Measurements from ENCODE around the gene LYSMD2. TPM values are rescaled to one million over a fixed set of nuclear protein-coding genes. Genes with fewer than 3 reads are reported as not detected.

Gene LYSMD2
- total and polyA plus RNA-seq, 2 of the 8 experiments (the other 6 are each of a cell fraction or from before 2014, with no cell fraction given), result 2.2 to 2.7 TPM

DNA sequence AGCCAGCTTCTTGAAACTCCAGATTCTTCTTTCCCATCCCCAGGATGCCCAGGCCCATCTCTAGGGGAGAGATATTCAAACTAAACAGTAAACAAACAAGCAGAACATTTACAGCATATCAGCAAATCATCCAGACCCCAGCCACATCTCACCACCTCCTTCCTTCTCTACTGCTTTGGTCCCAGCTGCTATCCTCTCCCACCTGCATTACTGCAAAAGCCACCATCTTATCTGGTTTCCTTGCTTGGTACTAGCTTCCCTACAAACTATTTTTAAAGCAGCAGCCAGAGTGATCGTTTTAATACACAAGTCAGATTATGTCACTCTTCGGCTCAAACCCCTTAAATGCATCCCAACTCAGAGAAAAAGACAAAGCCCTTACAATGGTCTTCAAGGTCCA is 4.8 kb downstream of the LYSMD2 start:
- Histone ChIP-seq H4K5ac (ENCODE audit: insufficient read length, low read depth, low read length) (no peak overlapping the region), H3K4me1 (replicated peaks in 1 of 4; ENCODE audit: control insufficient read depth in 3 of 4, insufficient read depth in 4 of 4, low read length in 3 of 4) (peaks cover 0 to 4% (median under 1%) of the 10 kb centered on the region in 4 experiments; a peak in 2 of 7 replicates), H3K27ac (ENCODE audit: low read depth, low read length) (no peak overlapping the region), H4K91ac (replicated peaks; ENCODE audit: insufficient read length, low read length) (no peak overlapping the region), H3K9ac (replicated peaks in 1 of 4; ENCODE audit: extremely low read depth in 1 of 4, low read depth in 3 of 4, low read length in 3 of 4) (no peak overlapping the region), H2AK5ac (ENCODE audit: low read depth, low read length) (no peak overlapping the region), H3K27me3 (replicated peaks in 1 of 4; ENCODE audit: control insufficient read depth in 3 of 4, extremely low read depth in 1 of 4, insufficient read depth in 3 of 4, low read length in 3 of 4) (peaks cover 1 to 16% (median 8%) of the 10 kb centered on the region in 4 experiments), H2AFZ (ENCODE audit: low read length) (no peak overlapping the region), H3K79me1 (ENCODE audit: low read depth, low read length) (no peaks in the 10 kb centered on the region), H3K4me2 (ENCODE audit: insufficient read depth in 1 of 2, low read depth in 2 of 2, low read length in 2 of 2) (no peak overlapping the region), H4K20me1 (replicated peaks in 1 of 2; ENCODE audit: control insufficient read depth in 1 of 2, insufficient read depth in 2 of 2, low read length in 2 of 2) (peaks cover 0 to 1% of the 10 kb centered on the region in 2 experiments), H4K8ac (ENCODE audit: extremely low read depth, insufficient read depth, low read length) (no peak overlapping the region), H3K18ac (ENCODE audit: extremely low read depth, low read length) (no peak overlapping the region), H2BK5ac (ENCODE audit: low read depth, low read length) (no peak overlapping the region), H2BK20ac (ENCODE audit: low read length) (no peak overlapping the region), H2BK120ac (replicated peaks; ENCODE audit: low read depth, low read length) (no peak overlapping the region), H3K14ac (ENCODE audit: insufficient read length) (no peak overlapping the region), H3K4me3 (ENCODE audit: extremely low read depth in 1 of 4, insufficient read depth in 2 of 4, low read depth in 3 of 4, low read length in 4 of 4) (no peak overlapping the region), H3K4ac (replicated peaks; ENCODE audit: insufficient read length, low read depth, low read length) (no peak overlapping the region), H3K23ac (ENCODE audit: insufficient read length) (no peak overlapping the region), H3K56ac (replicated peaks; ENCODE audit: insufficient read length, low read depth, low read length) (no peak overlapping the region), H2BK15ac (ENCODE audit: low read length) (no peak overlapping the region), H2BK12ac (ENCODE audit: low read depth, low read length) (no peak overlapping the region), H3K79me2 (ENCODE audit: control insufficient read depth in 1 of 2, insufficient read depth in 2 of 2, low read length in 2 of 2) (no peaks in the 10 kb centered on the region), H3K36me3 (ENCODE audit: control insufficient read depth in 2 of 4, insufficient read depth in 4 of 4, low read length in 3 of 4) (no peaks in the 10 kb centered on the region), H3K9me3 (ENCODE audit: insufficient read depth in 2 of 2, low read depth in 1 of 2, low read length in 1 of 2) (no peaks in the 10 kb centered on the region), H3K23me2 (ENCODE audit: low read depth, low read length) (peaks cover 8% of the 10 kb centered on the region)
- FAIRE-seq (no peak), DNase-seq (ENCODE audit: low read depth in 1 of 2, low spot score in 2 of 2) (no peak)
- CTCF ChIA-PET (ENCODE audit: partially characterized antibody), result interaction anchor here (1.0 to 3.9 kb wide), 3 partner anchors 25 to 83 kb away, joined by 5 to 16 read pairs (median 9); no protein-coding TSS in a partner anchor
- WGBS, 2 experiments (ENCODE audit: extremely low coverage in 1 of 2, insufficient coverage in 1 of 2, insufficient read length in 1 of 2, insufficient replicate concordance in 2 of 2, low coverage in 1 of 2, low lambda C conversion rate in 2 of 2, missing lambda C conversion rate in 1 of 2), result 84% methylated on average over 2 of the region's 2 CpGs; no CpG with 5 or more reads in 1 of the 2 experiments
- TF ChIP-seq POLR2AphosphoS5 (IDR thresholded peaks at IDR 0.05; ENCODE audit: low read depth, low read length), result no peak
- no peak for TF ChIP-seq TCF12 (IDR thresholded peaks at IDR 0.05; ENCODE audit: low read depth, low read length)
- no peak for TF ChIP-seq SIN3A (conservative IDR thresholded peaks at IDR 0.05 in 1 of 2, IDR thresholded peaks at IDR 0.05 in 1 of 2; ENCODE audit: low read depth in 1 of 2, low read length in 2 of 2)
- TF ChIP-seq SAP30 (IDR thresholded peaks at IDR 0.05; ENCODE audit: insufficient read depth, insufficient replicate concordance, low read length), result no peak
- TF ChIP-seq NANOG (IDR thresholded peaks at IDR 0.05; ENCODE audit: insufficient read depth, low read depth, low read length, poor library complexity, severe bottlenecking), result no peak
- no peak for TF ChIP-seq SRF (IDR thresholded peaks at IDR 0.05; ENCODE audit: low read depth, low read length)
- no peak for TF ChIP-seq BRCA1 (IDR thresholded peaks at IDR 0.05; ENCODE audit: low read depth, low read length)
- TF ChIP-seq, protein P1, sequence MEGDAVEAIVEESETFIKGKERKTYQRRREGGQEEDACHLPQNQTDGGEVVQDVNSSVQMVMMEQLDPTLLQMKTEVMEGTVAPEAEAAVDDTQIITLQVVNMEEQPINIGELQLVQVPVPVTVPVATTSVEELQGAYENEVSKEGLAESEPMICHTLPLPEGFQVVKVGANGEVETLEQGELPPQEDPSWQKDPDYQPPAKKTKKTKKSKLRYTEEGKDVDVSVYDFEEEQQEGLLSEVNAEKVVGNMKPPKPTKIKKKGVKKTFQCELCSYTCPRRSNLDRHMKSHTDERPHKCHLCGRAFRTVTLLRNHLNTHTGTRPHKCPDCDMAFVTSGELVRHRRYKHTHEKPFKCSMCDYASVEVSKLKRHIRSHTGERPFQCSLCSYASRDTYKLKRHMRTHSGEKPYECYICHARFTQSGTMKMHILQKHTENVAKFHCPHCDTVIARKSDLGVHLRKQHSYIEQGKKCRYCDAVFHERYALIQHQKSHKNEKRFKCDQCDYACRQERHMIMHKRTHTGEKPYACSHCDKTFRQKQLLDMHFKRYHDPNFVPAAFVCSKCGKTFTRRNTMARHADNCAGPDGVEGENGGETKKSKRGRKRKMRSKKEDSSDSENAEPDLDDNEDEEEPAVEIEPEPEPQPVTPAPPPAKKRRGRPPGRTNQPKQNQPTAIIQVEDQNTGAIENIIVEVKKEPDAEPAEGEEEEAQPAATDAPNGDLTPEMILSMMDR (IDR thresholded peaks at IDR 0.05; ENCODE audit: control extremely low read depth in 1 of 3, insufficient read depth in 1 of 3, low read depth in 1 of 3, low read length in 3 of 3), result no peak
- no peak for TF ChIP-seq RXRA (IDR thresholded peaks at IDR 0.05; ENCODE audit: insufficient read depth, low read depth, low read length)
- no peak for TF ChIP-seq ZNF274 (IDR thresholded peaks at IDR 0.05; ENCODE audit: borderline replicate concordance, extremely low read depth, low read length)
- POLR2A ChIA-PET (ENCODE audit: partially characterized antibody), result interaction anchor here (1.2 kb wide), 1 partner anchor 15 kb away, joined by 3 read pairs; no protein-coding TSS in a partner anchor

Measured in H1 (cell line).